H9 (cell line): ENCODE results near the gene AKR1E2. TPM values are rescaled to one million over a fixed set of nuclear protein-coding genes. Genes with fewer than 3 reads are reported as not detected.

ENCODE experiments used
- DNase-seq: peaks from one replicate; pipeline ENCODE4 v3.0.0-alpha.2; 2017
- H2AFZ ChIP-seq: one replicate; pipeline ENCODE4 v1.6.1; 2013; ENCODE audit warnings: mild to moderate bottlenecking, low read length, control low read depth, moderate library complexity
- H2AK5ac ChIP-seq: 2 replicates; pipeline ENCODE4 v1.6.1; 2013; ENCODE audit warnings: low read length, control low read depth, mixed read lengths; ENCODE audit not compliant: insufficient read length
- H2BK120ac ChIP-seq: one replicate; pipeline ENCODE4 v1.6.1; 2013; ENCODE audit warnings: low read depth, mild to moderate bottlenecking, low read length, control low read depth, inconsistent platforms; ENCODE audit not compliant: poor library complexity, severe bottlenecking
- H2BK12ac ChIP-seq: 2 replicates; pipeline ENCODE4 v1.6.1; 2013; ENCODE audit warnings: low read length, control low read depth, mixed read lengths, low read depth; ENCODE audit not compliant: insufficient read length
- H2BK15ac ChIP-seq: 2 replicates; pipeline ENCODE4 v1.6.1; 2013; ENCODE audit warnings: low read depth, low read length, control low read depth
- H2BK20ac ChIP-seq: one replicate; pipeline ENCODE4 v1.6.1; 2013; ENCODE audit warnings: low read depth, mild to moderate bottlenecking, low read length, control low read depth, inconsistent platforms; ENCODE audit not compliant: poor library complexity, severe bottlenecking
- H2BK5ac ChIP-seq: 2 replicates; pipeline ENCODE4 v1.6.1; 2013; ENCODE audit warnings: low read length, control low read depth, mixed read lengths; ENCODE audit not compliant: insufficient read length
- H3K14ac ChIP-seq: 2 replicates; pipeline ENCODE4 v1.6.1; 2013; ENCODE audit warnings: low read length, control low read depth; ENCODE audit not compliant: insufficient read depth
- H3K18ac ChIP-seq: 2 replicates; pipeline ENCODE4 v1.6.1; 2013; ENCODE audit warnings: low read depth, mild to moderate bottlenecking, mixed read lengths, low read length, control low read depth; ENCODE audit not compliant: insufficient read length
- H3K23ac ChIP-seq: 2 replicates; pipeline ENCODE4 v1.6.1; 2013; ENCODE audit warnings: low read length, control low read depth, mixed read lengths, low read depth; ENCODE audit not compliant: insufficient read length
- H3K23me2 ChIP-seq: 2 replicates; pipeline ENCODE4 v1.6.1; 2013; ENCODE audit warnings: low read depth, mild to moderate bottlenecking, mixed read lengths, low read length, control low read depth; ENCODE audit not compliant: insufficient read length, poor library complexity, severe bottlenecking
- H3K27ac ChIP-seq: 2 replicates; pipeline ENCODE4 v1.5.1; 2013; ENCODE audit warnings: low read length, control low read depth, mixed read lengths, low read depth; ENCODE audit not compliant: insufficient read length
- H3K27me3 ChIP-seq: 2 replicates; pipeline ENCODE4 v1.6.1; 2013; ENCODE audit warnings: low read length, control low read depth, inconsistent platforms; ENCODE audit not compliant: insufficient read depth
- H3K4ac ChIP-seq: 2 replicates; pipeline ENCODE4 v1.6.1; 2013; ENCODE audit warnings: low read depth, mild to moderate bottlenecking, control low read depth, inconsistent platforms, low read length, moderate library complexity
- H3K4me1 ChIP-seq: 2 replicates; pipeline ENCODE4 v1.6.1; 2013; ENCODE audit warnings: low read length, control low read depth, inconsistent platforms; ENCODE audit not compliant: insufficient read depth
- H3K4me2 ChIP-seq: 2 replicates; pipeline ENCODE4 v1.6.1; 2013; ENCODE audit warnings: low read length, control low read depth, mixed read lengths; ENCODE audit not compliant: insufficient read length, insufficient read depth
- H3K56ac ChIP-seq: 2 replicates; pipeline ENCODE4 v1.6.1; 2013; ENCODE audit warnings: low read depth, mild to moderate bottlenecking, mixed read lengths, low read length, control low read depth; ENCODE audit not compliant: insufficient read length
- H3K79me1 ChIP-seq: 2 replicates; pipeline ENCODE4 v1.6.1; 2013; ENCODE audit warnings: low read depth, mild to moderate bottlenecking, moderate library complexity, low read length, control low read depth, inconsistent platforms; ENCODE audit not compliant: insufficient read depth, poor library complexity, severe bottlenecking
- H3K79me2 ChIP-seq: 2 replicates; pipeline ENCODE4 v1.6.1; 2013; ENCODE audit warnings: low read length, control low read depth, inconsistent platforms; ENCODE audit not compliant: insufficient read depth
- H3K9ac ChIP-seq: 2 replicates; pipeline ENCODE4 v1.6.1; 2013; ENCODE audit warnings: low read length, control low read depth, mixed read lengths; ENCODE audit not compliant: insufficient read length; ENCODE audit errors: extremely low read depth
- H3K9me3 ChIP-seq: one replicate; pipeline ENCODE4 v1.6.1; 2013; ENCODE audit warnings: low read depth, low read length, inconsistent platforms; ENCODE audit not compliant: control insufficient read depth
- H3T11ph ChIP-seq: one replicate; pipeline ENCODE4 v1.6.1; 2013; ENCODE audit warnings: mild to moderate bottlenecking, low read length, control low read depth, inconsistent platforms
- H4K20me1 ChIP-seq: one replicate; pipeline ENCODE4 v1.6.1; 2013; ENCODE audit not compliant: control insufficient read depth, insufficient read length, insufficient read depth
- H4K5ac ChIP-seq: 2 replicates; pipeline ENCODE4 v1.6.1; 2013; ENCODE audit warnings: low read depth, mild to moderate bottlenecking, mixed read lengths, low read length, control low read depth; ENCODE audit not compliant: insufficient read length
- H4K8ac ChIP-seq: replicated peaks from 2 replicates; pipeline ENCODE4 v1.6.1; 2013; ENCODE audit warnings: low read length, control low read depth, mixed read lengths, low read depth; ENCODE audit not compliant: insufficient read length
- H4K91ac ChIP-seq: 2 replicates; pipeline ENCODE4 v1.6.1; 2013; ENCODE audit warnings: low read depth, mild to moderate bottlenecking, moderate library complexity, mixed read lengths, low read length, control low read depth; ENCODE audit not compliant: insufficient read length
- H3K27ac Mint-ChIP-seq, 3 experiments: 2 replicates in 2 of 3; 3 replicates in 1 of 3; pipeline ENCODE4 v1.8.0; 2020 to 2021; ENCODE audit warnings: mixed read lengths in 3 of 3, mild to moderate bottlenecking in 1 of 3, moderate library complexity in 1 of 3
- H3K27me3 Mint-ChIP-seq: 2 replicates; pipeline ENCODE4 v1.8.0; 2021; ENCODE audit warnings: low read depth, mild to moderate bottlenecking, moderate library complexity, mixed read lengths
- H3K36me3 Mint-ChIP-seq, 3 experiments: 2 replicates in 2 of 3; 3 replicates in 1 of 3; pipeline ENCODE4 v1.8.0; 2020 to 2021; ENCODE audit warnings: low read depth in 3 of 3, mixed read lengths in 3 of 3; ENCODE audit not compliant: insufficient read depth in 1 of 3
- H3K4me1 Mint-ChIP-seq, 2 experiments: 2 replicates each; pipeline ENCODE4 v1.8.0; 2020; ENCODE audit warnings: mixed read lengths in 2 of 2
- H3K4me3 Mint-ChIP-seq, 2 experiments: 2 replicates in 1 of 2; 3 replicates in 1 of 2; pipeline ENCODE4 v1.8.0; 2020 to 2021; ENCODE audit warnings: mild to moderate bottlenecking in 2 of 2, mixed read lengths in 2 of 2, moderate library complexity in 1 of 2
- H3K9me3 Mint-ChIP-seq, 2 experiments: 2 replicates in 1 of 2; 3 replicates in 1 of 2; pipeline ENCODE4 v1.8.0; 2020; ENCODE audit warnings: mild to moderate bottlenecking in 2 of 2, mixed read lengths in 2 of 2, moderate library complexity in 1 of 2
- WGBS: extraction: QIAGEN DNeasy Blood & Tissue Kit; methylation state at CpG from one replicate; pipeline ENCODE4 v1.1.7; 2013; ENCODE audit warnings: missing lambda C conversion rate, low lambda C conversion rate, mixed read lengths; ENCODE audit not compliant: insufficient read length; ENCODE audit errors: extremely low coverage; 5-methylcytosine and 5-hydroxymethylcytosine counted together
- total RNA-seq: library from RNA; stranded (reverse); gene quantifications from 2 replicates; pipeline ENCODE4 v1.2.1, GENCODE V29; 2021
- TF ChIP-seq, protein P1 (sequence below): fragments of 200-600 bp; sonication (generic); conservative IDR thresholded peaks from 3 replicates; pipeline ENCODE4 v1.8.0; 2021; ENCODE audit warnings: antibody characterized with exemption, mild to moderate bottlenecking

AKR1E2 gene
- total RNA-seq, 1 experiment from 2014 or later: 2.2 TPM

DNA sequence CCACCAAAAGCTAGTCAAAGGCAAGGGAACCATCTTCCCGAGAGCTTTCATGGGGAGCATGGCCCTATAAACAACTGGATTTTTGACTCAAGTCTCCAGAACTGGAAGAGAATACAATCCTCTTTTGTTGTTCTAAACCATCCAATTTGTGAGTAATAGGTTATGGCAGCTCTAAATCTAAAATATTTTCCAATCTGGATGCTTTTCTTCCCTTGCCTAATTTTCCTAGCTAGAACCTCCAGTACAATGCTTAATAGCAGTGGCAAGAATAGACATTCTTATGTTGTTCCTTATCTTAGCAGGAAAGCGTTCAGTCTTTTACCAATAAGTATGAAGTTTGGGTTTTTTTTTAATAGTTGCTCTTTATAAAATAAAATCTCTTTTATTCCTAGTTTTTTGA, 66.7 kb downstream of the AKR1E2 start:
- H3K79me2 ChIP-seq: no peaks in the 10 kb centered on the region
- H4K8ac ChIP-seq: no peak overlapping the region
- H3K9ac ChIP-seq: no peak overlapping the region
- TF ChIP-seq, protein P1, sequence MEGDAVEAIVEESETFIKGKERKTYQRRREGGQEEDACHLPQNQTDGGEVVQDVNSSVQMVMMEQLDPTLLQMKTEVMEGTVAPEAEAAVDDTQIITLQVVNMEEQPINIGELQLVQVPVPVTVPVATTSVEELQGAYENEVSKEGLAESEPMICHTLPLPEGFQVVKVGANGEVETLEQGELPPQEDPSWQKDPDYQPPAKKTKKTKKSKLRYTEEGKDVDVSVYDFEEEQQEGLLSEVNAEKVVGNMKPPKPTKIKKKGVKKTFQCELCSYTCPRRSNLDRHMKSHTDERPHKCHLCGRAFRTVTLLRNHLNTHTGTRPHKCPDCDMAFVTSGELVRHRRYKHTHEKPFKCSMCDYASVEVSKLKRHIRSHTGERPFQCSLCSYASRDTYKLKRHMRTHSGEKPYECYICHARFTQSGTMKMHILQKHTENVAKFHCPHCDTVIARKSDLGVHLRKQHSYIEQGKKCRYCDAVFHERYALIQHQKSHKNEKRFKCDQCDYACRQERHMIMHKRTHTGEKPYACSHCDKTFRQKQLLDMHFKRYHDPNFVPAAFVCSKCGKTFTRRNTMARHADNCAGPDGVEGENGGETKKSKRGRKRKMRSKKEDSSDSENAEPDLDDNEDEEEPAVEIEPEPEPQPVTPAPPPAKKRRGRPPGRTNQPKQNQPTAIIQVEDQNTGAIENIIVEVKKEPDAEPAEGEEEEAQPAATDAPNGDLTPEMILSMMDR: no peak
- H3K4me1 Mint-ChIP-seq: no peaks in the 10 kb centered on the region
- H3K36me3 Mint-ChIP-seq: no peaks in the 10 kb centered on the region; a peak in 2 of 7 replicates
- H2BK20ac ChIP-seq: no peak overlapping the region
- H3K27ac ChIP-seq: no peak overlapping the region
- no peak overlapping the region for H2BK5ac ChIP-seq
- no peak overlapping the region for H3K27ac Mint-ChIP-seq
- H3T11ph ChIP-seq: no peak overlapping the region
- H3K23ac ChIP-seq: no peak overlapping the region
- H4K20me1 ChIP-seq: no peaks in the 10 kb centered on the region
- DNase-seq: no peak
- H3K9me3 ChIP-seq: no peaks in the 10 kb centered on the region
- no peaks in the 10 kb centered on the region for H3K79me1 ChIP-seq
- no peaks in the 10 kb centered on the region for H3K27me3 Mint-ChIP-seq
- no CpG with 5 or more reads among the region's 2 CpGs for WGBS
- no peak overlapping the region for H2BK15ac ChIP-seq
- H3K4me2 ChIP-seq: no peak overlapping the region
- H3K14ac ChIP-seq: no peak overlapping the region
- no peak overlapping the region for H4K5ac ChIP-seq
- H3K4me1 ChIP-seq: no peaks in the 10 kb centered on the region
- no peak overlapping the region for H3K4ac ChIP-seq
- H2AFZ ChIP-seq: no peak overlapping the region
- no peak overlapping the region for H4K91ac ChIP-seq
- H2AK5ac ChIP-seq: no peak overlapping the region
- H2BK120ac ChIP-seq: no peak overlapping the region
- H3K9me3 Mint-ChIP-seq: peaks cover 8 to 45% of the 10 kb centered on the region in 2 experiments
- no peak overlapping the region for H3K18ac ChIP-seq
- no peak overlapping the region for H3K4me3 Mint-ChIP-seq
- no peaks in the 10 kb centered on the region for H3K27me3 ChIP-seq
- H3K23me2 ChIP-seq: no peaks in the 10 kb centered on the region
- H2BK12ac ChIP-seq: no peak overlapping the region
- H3K56ac ChIP-seq: no peak overlapping the region
